Activated CD4-positive, alpha-beta T cell treated with anti-CD3 and anti-CD28 coated beads, Interleukin-2, amount 50 U/mL, for 24 hours (primary cell): ENCODE measurements around the gene MCTP1.
"Not testable (repeated sequence)": the region's sequence is repeated elsewhere in the genome, so short reads cannot be mapped to it uniquely, and the experiment has no call there.

Source experiments
- DNase-seq, 2 donors: peaks; one replicate each; pipeline ENCODE4 v3.0.0-alpha.2; 2020; ENCODE audit warnings: low read depth in 1 of 2, low spot score in 1 of 2

The MCTP1 gene

GRCh38 chr5:95252801-95253200 is 32.1 kb downstream of the MCTP1 start:
- DNase-seq, result no peak

- no peak for DNase-seq
These were observed 33.7 kb downstream of the MCTP1 start for GRCh38 chr5:95251185-95251584.

DNA sequence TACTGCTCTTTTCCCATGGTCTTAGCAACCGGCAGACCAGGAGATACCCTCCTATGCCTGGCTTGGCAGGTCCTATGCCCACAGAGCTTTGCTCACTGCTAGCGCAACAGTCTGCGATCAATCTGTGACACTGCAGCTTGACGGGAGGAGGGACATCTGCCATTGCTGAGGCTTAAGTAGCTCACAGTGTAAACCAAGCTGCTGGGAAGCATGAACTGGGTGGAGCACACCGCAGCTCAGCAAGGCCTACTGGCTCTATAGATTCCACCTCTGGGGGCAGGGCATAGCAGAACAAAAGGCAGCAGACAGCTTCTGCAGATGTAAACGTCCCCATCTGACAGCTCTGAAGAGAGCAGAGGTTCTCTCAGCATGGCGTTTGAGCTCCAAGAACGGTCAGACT is 40.4 kb downstream of the MCTP1 start:
- DNase-seq, result no peak

GRCh38 chr5:95241635-95242034 is 43.3 kb downstream of the MCTP1 start:
- DNase-seq, result no peak

GRCh38 chr5:95241161-95241560 is 43.7 kb downstream of the MCTP1 start:
- no peak for DNase-seq

DNA sequence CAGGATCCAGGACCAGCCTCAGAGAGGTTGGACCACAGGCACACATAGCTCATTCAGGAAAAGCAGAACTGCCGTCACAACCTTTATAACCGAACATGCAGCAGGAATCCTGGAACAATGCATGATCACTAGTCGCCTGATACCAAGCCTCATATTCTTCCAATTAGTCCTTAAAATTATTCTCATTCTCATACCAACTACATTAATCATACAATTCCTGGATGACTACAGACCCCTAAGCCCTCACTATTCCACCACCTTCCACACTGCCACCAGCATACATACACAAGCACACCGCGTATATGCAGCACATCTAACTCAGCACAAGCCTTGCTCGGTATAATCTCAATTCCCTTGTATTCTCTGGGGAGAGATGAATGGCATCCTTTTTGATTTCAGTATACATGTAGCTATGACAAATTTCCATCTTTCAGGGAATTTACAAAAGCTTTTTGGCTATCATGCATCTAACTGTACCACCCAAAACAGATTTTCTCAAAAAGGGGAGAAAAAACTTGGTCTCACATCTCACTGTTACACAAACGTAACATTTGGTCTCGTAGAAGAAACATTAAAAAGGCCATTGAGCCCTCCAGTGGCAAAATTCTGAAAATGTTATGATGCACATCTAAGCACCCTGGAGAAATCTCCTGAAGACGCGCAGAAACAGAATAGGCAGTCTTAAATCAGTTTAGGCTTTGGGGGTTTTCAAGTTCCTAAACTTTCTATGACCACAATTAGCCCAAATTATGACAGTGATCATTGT is 46.2 kb downstream of the MCTP1 start:
- no peak for DNase-seq

GRCh38 chr5:95237324-95237723 is 47.6 kb downstream of the MCTP1 start:
- DNase-seq, result no peak

DNA sequence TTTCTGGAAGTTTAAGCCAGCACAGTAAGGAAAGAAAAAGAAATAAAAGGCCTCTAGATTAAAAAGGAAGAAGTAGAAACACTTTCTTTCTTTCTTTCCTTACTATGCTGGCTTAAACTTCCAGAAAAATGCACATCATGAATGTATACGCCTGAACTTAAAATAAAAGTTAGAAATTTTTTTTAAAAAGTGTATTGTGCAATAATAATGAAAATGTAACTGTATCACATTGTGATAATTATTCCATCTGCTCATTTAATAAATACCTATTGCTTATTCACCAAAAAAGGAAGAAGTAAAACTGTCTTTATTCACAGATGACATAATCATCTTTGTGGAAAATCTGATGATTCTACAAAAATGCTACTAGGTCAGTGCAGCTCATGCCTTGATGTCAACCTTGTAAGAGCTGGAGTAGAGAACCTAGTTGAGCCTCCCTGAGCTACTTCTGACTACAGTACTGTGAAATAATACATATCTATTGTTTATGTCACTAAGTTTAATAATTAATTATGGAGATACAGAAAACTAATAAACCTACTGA is 49.4 kb downstream of the MCTP1 start:
- DNase-seq, result no peak

DNA sequence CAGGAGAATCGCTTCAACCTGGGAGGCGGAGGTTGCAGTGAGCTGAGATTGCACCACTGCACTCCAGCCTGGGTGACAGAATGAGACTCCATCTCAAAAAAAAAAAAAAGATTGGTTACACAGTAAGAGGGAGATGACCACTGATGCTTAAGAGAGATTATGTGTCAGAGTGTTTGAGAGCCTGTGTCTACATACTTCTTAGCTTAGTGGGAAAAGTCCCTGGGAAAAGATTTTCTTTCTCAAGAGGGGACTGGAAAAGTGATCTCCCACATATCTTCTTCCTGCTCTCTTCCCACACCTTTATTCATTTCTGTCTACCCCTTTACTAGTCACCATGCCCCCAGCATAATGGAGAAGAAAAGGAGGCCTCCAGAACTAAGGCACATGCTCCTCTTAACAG is 55.2 kb downstream of the MCTP1 start:
- no peak for DNase-seq

GRCh38 chr5:95224701-95225459 is 60.0 kb downstream of the MCTP1 start:
- DNase-seq, result no peak

DNA sequence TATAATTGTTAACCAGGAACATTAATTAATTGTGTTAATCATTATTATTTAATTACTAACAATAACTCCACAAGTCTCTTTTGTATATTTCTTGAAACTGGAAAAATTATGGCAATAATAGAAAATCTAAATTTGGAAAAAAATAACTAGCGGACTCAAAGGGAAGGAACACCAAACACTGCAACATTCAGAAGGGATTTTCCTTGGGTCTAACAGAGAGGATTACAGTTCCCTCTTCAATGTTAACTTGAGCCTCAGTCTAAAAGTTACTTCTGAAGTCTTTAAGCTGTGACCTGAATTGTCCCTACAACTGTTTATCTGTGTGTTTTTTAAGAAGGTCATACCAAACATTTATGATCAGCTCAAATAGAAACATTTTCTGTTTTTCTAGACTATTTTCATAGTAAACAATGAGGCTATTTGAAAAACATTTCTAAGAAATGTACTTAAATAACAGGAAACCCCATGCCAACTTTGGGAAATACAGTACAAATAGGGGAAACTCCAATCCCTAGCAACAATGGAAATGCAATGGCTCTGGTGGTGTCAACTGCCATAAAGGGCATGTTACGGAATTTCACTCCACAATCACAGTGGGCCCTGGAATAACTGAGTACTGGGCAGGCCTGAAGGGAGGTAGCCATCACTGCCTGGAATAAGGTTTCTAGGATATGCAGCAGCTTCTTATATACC is 61.2 kb downstream of the MCTP1 start:
- no peak for DNase-seq

- no peak for DNase-seq
These were observed 62.1 kb downstream of the MCTP1 start for GRCh38 chr5:95222836-95223235.

GRCh38 chr5:95221234-95221633 is 63.7 kb downstream of the MCTP1 start:
- no peak for DNase-seq

GRCh38 chr5:95220381-95220780 is 64.5 kb downstream of the MCTP1 start:
- DNase-seq, result no peak

- DNase-seq, result no peak
These were observed 65.5 kb downstream of the MCTP1 start for GRCh38 chr5:95219411-95219810.

GRCh38 chr5:95217881-95218280 is 67.0 kb downstream of the MCTP1 start:
- no peak for DNase-seq

DNA sequence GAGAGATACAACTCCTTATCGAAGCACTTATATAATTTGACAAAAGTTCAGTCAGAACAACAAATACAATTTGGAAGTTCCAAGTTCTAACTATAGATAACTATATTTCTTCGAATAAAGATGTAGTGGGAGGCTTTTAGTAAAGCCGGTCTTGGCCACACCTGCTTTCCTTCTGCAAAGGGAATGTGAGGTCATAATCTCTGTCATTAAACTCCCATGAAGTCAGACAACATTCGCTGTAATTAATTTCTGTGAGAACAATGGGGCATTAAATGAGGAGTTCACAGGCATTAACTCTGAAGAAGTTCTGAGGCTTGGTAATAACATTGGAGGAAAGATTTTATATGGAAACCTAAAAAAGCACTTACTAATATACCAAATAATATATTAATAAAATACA is 67.5 kb downstream of the MCTP1 start:
- no peak for DNase-seq

- DNase-seq, result no peak
These were observed 68.5 kb downstream of the MCTP1 start for GRCh38 chr5:95216136-95216955.

- not testable (repeated sequence) for DNase-seq
These were observed 77.1 kb downstream of the MCTP1 start for GRCh38 chr5:95207811-95208210.

DNA sequence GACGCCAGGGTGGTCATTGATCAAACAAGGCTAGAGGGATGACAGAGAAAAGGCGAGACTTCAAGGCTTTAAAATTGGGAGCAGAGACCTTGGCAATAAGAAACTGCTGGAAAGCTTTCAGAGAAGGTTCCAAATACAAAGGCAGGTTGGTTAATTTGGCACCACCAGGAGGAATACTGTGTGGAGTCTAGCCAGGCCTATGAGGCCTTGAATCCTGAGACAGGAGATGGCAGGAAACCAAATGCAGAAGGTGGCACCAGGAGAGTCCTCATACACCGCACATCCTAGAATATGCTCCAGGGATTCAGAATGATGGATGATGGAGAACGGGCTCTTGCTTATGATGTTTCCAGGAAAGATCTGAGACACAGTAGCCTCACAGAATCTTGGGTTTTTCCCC is 90.0 kb downstream of the MCTP1 start:
- DNase-seq, result no peak

DNA sequence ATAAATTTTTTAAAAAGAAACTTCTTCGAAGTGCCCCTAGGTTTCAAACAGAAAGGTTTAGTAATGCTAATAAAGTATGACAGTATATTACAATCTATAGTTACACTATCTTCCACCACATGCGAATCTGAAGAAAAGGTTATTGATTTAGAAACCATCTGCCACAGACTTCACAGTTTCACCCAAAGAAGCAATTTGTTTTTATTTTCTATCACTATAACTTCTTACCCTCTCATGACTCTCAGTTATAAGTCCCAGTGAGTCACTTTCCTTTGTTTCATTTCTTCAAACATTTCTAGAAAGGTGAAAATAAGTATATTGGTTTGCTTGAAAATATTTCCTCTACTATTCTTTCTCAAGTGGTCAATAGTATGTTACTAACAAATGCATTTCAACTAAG is 93.6 kb downstream of the MCTP1 start:
- no peak for DNase-seq
